GM19023 (cell line): ENCODE measurements around the gene IL11.
"Not testable (repeated sequence)": the region's sequence is repeated elsewhere in the genome, so short reads cannot be mapped to it uniquely, and the experiment has no call there.

Experiments used
- ATAC-seq: cut with Tn5 transposase; IDR thresholded peaks from one replicate; pipeline ENCODE4 v1.9.1; 2021; ENCODE audit warnings: mild to moderate bottlenecking, moderate library complexity; ENCODE audit not compliant: unreplicated experiment

IL11 gene

DNA sequence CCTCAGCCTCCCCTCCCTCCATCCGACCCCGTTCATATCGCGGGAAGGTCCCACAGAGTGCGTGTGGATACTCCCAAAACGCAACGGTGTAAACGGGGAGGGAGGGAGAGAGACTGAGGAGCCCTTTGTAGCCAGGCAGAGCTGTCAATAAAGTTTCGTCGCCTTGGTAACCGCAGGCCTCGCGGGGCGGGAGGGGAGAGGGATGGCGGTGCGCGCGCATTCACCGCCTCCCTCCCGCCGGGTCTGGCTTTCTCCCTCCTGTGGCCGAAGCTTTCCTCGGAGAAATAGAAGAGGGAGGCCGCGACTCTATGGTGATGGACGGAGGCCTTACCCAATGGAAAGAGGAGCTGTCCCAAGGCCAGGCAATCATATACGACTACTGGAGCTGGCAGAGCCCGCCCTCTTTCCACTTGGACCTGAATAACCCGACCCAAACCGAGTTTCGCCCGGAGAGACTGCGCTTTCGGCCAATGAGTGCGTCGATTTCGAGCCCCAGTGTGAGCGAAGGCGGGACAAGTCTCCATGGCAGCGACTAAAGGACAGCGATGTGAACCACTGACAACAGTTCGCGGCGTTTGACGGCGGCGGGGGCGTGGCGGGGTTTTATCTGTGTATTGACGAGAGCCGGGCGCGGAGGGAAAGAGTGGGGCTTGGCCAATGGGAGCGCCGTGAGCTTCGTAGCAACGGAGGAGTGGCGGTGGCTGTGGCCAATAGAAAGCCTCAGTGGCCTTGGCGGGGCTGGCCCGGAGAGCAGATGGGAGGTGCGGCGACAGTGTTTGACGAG is 31.0 kb downstream of the IL11 start, which contains the start of gene KMT5C:
Gene KMT5C (plus strand): TSS at position 772 of the 784 bp plus-strand sequence. CDS start 2,061 bp downstream, outside the sequence.
- ATAC-seq: peak; percentile 83

- no peak for ATAC-seq
These were observed 34.2 kb downstream of the IL11 start for GRCh38 chr19:55336101-55336500.

DNA sequence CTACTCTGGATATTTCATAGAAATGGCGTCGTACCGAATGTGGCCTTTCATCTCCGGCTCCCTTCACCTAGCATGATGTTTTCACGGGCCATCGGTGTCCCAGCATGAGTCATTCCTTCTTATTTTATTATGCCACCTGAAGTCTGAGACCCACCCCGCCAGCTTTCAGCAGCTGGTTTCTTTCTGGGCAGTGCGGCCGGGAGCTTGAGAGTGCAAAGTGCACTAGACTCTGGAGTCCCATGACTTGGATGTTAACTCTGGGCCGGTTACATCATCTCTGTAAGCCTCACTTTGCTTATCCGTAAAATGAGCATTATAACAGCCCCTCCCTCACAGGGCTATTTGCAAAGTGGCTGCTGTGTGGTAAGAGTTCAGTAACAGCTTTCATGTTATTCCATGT is 36.4 kb downstream of the IL11 start:
- no peak for ATAC-seq

DNA sequence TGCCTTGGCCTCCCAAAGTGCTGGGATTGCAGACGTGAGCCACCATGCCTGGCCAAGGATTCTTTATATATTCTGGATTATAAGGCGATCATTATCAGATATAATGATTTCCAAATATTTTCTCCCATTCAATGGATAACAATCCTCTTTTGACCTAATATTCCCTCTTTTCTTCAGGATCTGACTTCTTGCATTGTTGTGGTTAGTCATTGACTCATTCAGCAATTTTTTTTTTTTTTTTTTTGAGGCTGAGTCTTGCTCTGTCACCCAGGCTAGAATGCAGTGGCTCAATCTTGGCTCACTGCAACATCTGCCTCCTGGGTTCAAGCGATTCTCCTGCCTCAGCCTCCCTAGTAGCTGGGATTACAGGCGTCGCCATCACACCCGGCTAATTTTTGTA is 40.5 kb downstream of the IL11 start:
- ATAC-seq: not testable (repeated sequence)

DNA sequence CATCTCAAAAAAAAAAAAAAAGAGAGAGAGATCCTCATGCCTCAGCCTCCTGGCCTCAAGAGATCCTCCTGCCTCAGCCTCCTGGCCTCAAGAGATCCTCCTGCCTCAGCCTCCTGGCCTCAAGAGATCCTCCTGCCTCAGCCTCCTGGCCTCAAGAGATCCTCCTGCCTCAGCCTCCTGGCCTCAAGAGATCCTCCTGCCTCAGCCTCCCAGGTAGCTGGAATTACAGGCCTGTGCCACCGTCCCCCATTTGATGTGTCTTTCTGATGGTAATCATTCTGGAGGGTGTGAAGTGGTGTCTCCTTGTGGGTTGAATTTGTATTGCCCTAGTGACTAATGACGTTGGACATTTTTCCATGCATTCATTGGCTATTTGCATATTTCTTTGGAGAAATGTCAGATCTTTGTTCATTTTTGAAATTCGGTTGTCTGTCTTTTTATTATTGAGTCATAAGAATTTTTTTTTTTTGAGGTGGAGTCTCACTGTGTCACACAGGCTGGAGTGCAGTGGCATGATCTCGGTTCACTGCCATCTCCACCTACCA is 41.4 kb downstream of the IL11 start:
- not testable (repeated sequence) for ATAC-seq

DNA sequence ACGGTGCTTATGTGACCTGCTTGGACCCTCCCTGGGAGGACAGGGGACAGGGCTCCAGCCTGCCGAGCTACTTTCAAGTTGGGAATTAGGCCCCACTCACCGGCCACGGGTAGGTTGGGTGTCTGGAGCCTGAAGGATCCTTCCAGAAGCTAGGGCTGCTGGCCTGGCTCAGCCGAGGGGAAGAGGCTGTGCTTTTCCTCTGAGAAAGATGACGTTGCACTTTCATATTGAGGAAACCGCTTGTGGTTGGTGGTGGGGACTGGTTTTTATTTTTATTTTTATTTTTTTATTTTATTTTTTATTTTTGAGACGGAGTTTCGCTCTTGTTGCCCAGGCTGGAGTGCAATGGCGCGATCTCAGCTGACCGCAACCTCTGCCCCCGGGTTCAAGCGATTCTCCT is 45.1 kb downstream of the IL11 start, which contains the start of gene TMEM150B:
Gene TMEM150B (minus strand): TSS at position 170 of the 400 bp plus-strand sequence. CDS start 4,305 bp downstream, outside the sequence.
- no peak for ATAC-seq

- no peak for ATAC-seq
These were observed 45.6 kb downstream of the IL11 start for GRCh38 chr19:55324662-55325061.

DNA sequence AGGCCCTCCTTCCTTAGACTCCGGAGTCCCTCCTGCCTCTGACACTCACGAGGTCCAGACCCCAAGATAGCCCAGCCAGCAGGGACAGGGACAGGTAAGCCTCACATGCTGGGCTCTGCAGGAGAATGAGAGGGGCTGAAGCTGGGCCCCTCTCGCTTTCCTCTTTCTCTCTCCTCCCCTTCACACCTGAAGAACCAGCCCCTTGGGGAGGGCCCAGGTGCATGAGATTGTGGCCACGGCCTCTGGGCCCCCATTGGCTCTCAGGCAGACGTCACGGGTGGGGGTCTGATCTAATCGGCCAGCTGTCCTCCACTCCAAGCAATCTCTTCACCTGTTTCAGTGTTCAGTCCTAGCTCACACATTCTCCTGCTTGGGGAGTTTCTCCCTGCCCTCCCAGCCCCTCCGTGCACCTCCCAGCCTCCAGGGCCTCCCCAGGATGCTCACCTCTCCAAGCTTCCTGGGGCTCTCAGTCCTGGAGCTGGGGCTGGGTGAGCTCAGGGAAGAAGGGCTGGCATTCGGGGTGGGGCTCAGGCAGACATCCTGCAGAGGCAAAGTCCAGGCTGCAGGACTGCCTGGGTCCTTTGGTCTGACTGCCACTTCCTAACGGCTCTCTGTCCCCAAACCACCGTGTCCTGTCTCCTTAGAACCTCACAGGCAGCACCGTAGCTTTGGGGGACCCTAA is 47.9 kb downstream of the IL11 start:
- no peak for ATAC-seq

DNA sequence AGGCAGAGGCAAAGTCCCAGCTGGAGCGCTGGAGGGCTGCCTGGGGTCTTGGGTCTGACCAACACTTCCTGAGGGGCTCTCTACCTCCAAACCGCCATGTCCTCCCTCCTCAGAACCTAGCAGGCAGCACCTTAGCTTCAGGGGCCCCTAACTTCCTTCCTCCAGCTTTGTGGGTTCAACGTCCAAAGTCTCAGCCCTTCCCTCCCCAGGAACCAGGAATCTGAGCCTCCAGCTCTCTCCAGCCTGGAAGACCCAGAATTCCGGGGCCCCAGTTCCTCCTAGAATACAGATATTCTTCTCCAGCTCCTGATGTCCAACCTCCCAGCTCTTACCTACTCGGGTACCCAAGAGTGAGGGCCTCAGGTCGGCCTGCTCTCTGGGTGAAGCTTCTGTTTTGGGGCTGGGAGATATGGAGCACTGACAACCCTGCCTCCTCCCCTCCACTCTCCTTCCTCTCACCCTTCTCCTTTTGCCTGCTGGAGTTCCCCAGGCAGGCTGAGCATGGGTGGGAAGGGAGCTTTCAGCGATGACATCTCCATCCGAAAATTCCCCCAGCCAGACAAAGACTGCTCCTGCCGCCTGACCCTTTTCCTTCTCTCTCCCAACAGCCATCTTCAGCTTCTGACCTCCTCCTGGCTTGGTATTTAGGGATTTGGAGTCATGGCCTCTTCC is 48.7 kb downstream of the IL11 start:
- no peak for ATAC-seq

DNA sequence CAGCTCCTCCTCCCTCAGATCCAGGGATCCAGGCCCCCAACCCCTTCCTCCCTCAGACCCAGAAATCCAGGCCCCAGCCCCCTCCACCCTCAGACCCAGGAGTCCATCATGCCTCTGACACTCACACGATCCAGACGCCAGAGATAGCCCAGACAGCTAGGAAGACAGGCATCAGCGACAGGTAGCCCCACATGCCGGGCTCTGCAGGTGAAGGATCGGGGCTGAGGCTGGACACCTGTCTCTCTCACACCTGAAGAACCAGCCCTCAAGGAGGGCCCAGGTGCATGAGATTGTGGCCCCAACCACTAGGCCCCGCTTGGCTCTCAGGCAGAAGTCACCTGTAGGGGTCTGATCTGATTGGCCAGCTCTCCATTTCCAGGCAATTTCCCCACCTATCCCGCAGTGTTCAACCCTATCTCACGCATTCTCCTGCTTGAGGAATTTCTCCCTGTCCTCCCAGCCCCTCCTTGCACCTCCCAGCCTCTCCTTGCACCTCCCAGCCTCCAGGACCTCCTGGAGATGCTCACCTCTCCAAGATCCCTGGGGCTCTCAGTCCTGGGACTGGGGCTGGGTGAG is 49.3 kb downstream of the IL11 start:
- no peak for ATAC-seq

- ATAC-seq: no peak
These were observed 50.5 kb downstream of the IL11 start for GRCh38 chr19:55319785-55320184.

DNA sequence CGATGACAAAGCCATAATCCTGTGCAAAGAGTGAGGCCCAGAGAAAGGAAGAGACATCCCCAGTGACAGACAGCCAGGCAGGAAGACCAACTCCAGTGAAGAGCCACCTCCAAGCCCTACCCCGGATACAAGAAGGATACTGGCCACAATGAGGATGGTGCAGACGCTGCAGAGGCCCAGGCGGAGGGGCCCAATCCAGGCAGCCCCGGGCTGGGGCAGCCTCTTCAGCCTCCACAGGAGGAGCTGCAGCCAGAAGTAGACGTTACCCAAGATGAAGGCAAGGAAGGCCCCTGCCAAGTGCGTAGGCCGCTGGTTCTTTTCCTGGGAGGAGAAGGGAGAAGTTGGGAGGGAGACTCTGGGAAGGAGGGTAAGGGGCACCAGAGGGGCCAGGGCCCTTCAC is 53.6 kb downstream of the IL11 start:
- ATAC-seq: no peak

DNA sequence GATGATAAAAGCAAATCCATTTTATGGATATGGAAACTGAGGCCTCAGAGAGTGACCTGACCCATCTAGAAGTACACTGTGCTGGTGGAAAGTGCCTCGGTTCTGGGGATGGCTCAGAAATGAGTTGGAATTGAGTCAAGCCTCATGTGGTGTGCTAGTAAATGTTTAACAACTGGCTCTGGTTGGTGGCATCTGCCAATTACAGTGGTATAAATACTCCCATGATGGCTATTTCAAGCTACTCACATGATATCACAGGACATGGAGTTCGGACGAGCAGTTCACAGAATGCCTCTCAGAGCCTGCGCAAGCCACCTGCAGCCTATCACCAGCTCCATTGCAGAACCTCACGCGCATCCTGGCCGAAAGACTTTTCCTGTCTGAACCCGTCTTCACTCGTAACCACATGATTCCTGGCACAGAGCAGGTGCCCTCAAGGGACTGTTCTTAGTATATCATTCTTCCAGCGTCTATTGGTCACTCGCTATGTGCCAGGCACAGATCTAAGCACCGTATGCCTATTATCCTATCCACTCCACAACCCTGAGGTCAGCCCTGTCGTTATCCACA is 54.2 kb downstream of the IL11 start:
- ATAC-seq: no peak

- ATAC-seq: no peak
These were observed 55.9 kb downstream of the IL11 start for GRCh38 chr19:55314396-55314795.
